HL-60/S4 treated with retinoic acid at 250 ng/mL for 4 days and 3 days (cell line): ENCODE measurements around the gene SCAF1.

ENCODE experiments used
- in situ Hi-C: fragments of 300-500 bp; cut with MboI; formaldehyde crosslinking; loops from 2 replicates; pipeline ENCODE4 v1.7.0; 2022; ENCODE audit warnings: low sequenced_read_pairs

Gene SCAF1

DNA sequence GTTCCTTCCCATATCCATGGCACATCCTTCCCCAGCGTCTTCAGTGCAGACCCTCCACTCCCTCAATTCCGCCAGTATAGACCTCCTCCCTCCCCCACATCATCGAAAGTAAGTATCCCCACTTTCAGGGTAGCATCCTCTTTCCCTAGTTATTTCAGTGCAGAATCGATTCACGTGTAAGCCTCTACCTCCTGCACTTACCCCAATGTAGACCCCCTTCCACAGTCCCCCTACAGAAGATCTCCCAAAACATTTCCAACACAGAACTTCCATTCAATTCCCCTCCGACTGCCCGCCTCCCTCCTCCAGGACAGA, 23.0 kb downstream of the SCAF1 start:
- in situ Hi-C loops: no loop called here

DNA sequence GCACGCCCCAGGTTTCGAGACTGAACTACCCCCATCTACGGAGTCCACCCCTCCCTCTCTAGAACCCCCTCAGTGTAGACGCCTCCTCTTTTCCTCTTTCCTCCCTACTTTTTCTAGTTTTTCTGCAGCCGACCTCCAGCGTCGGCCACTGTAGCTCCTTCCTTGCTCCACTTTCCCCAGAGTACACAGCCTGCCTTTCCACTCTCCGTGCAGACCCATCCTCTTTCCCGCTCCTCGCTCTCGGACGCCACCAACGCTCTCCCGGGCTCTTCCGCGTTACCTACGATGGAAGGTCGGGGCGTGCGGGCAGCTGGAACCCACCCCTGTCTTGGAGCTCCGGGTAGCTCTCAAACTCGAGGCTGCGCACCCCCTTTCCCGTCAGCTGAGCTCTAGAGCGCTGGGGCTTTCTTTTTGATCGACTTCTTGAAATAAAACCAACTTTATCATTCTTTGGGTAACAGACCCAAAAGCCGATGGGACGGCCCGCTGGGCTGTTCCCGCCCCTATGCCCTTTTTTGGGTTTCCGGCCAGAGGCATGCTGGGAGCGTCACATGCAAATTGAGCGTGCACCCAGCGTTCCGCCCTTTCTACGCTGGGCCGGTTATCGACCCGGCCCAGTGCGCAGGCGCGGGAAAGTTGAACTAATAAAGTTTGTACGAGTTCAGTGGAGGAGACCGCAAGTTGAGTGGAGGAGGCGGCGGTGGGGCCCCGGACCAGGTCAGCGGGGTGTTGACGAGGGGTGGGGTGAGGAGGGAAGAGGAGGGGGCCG, 23.5 kb downstream of the SCAF1 start, which contains the start of the genes BCL2L12 and IRF3:
Gene BCL2L12 (plus strand): TSS at position 583 of the 769 bp plus-strand sequence. CDS start 760 bp downstream, outside the sequence.
Gene IRF3 (minus strand): TSS at position 507 of the 769 bp plus-strand sequence. CDS start 1,019 bp downstream, outside the sequence.
- in situ Hi-C loops: no loop called here

DNA sequence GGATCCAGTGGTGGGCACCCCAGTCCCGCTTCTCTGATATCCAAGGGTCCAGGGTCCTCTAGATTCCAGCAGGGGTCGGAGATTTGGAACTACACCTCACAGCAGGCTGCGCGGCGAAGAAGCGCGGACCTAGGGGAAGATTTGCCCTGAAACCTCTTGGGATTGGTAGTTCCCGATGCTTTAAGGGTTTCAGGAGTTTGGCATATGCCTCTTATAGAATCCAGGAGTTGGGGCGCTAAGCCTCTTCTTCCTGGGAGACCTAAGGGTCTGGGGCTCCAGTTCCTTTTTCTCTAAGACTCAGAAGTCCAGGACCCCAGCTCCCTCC, 24.1 kb downstream of the SCAF1 start:
- in situ Hi-C loops: no loop called here

DNA sequence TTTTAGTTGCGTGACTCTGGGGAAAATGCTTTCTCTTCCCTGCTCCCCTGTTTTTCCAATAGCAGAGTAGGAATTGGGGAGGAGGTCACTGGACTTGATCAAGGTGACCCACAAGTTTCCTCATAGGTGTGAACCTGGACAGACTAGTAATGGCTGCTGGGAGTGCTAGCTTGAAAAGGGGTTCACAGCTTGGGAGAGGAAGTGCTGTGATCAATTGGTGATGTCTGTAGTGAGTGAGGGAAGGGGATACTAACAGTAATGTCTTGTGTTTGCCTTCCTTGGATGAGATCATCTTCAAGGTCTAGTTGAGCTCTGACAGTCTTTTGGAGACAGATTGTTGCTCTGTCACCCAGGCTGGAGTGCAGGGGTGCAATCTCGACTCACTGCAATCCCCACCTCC, 25.5 kb downstream of the SCAF1 start:
- in situ Hi-C loops: no loop called here

DNA sequence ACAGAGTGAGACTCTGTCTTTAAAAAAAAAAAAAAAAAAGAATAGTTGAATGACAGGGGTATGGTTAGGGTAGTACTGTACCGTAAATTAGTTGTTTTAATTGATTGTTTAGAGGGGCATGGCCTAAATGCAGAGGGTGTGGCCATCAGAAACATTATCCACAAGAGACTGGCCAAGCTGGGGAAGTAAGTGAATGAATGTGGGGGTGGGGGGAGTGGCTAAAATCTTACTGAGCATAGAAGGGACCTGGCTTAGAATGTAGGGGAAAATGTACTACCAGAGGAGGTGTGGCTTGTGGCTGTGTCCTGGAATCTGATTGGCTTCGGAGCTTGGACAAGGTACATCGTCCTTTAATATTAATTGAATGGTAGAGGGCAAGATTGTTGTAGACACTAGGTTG, 27.5 kb downstream of the SCAF1 start:
- in situ Hi-C loops: no loop called here

DNA sequence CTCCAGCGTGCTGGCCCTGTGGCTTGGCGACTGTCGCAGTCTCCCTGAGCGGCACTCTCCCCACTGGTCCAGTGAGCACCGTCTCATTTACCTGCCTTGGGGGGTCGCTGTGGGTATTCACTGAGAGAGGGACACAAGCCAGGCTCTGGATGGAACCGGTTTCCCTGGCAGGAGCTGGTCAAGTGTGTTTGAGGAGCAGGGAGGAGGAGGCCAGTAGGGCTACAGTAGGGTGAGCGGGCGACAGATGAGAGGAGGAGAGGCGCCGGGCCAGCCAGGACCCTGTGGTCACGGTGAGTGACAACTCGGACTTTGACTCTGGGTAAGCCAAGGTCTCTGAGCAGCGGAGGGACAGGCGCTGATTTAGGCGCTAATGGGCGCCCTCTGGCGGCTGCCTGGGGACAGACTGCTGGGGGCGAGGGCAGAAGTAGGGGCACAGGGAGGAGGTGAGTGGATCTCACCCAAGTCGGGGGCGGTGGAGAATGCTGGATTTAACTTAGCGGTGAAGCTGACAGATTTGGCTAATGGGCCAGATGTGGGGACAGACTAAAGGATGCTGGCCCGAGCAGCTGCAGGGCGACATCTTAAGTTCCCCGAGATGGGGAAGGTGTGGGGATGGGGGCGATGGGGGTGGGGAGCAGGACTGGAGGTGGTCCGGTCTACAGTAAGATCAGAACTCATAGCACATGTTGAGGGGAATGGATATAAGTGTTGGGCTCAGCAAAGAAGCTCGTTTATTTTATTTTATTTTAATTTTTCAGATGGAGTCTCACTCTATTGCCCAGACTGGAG, 30.3 kb downstream of the SCAF1 start:
- in situ Hi-C loops: no loop called here

DNA sequence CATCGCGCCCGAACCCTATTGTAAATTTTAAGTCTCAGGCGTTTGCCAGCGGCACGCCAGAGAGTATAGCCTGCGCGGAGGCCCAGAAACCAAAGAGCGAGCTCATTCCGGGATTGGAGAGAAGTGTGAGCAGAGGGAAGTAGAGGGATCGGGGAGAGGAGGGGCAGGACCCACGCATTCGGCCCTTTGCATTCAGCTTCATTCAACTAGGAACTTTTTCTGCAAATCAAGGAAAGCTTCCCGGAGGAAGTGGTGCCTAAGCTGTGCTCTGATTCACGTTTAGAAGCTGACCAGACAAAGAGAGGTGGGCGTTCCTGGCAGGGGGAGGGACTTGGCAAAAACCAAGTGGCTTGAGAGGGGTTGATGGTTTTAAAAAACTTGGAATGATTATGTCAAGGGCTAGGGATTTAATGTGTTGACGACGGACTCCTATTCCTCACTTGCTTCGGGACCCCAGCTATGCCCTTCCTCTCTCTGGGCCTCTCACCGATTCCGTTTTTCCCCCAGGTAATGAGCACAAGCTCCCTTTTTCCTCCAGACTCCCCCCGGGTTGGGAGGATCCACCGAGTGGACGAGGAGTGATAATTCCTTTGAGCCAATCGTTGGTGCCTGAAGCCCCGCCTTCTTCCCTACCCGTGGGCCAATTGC, 34.3 kb downstream of the SCAF1 start:
- in situ Hi-C loops: no loop called here

DNA sequence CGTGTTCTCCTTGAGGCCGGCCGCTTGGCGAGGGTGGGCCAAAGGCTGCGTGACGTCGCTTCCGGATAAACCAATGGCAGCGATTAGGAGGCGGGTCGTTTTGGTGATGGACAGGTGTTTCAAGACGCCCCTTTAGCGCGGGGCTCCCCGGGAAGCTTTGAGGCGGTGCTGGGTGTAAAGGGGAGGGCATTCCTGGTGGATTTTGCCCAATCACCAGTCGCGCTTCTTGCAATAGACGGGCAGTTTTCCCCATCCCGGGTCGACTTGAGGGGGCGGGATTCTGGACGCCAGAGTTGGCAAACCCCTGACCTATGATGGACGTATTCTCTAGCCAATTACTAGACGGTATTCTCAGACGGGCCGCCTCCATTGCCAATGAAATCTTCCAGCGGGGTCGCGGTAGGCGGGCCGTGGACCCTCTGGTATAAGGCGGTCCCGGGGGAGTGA, 34.8 kb downstream of the SCAF1 start:
- in situ Hi-C loops: no loop called here

DNA sequence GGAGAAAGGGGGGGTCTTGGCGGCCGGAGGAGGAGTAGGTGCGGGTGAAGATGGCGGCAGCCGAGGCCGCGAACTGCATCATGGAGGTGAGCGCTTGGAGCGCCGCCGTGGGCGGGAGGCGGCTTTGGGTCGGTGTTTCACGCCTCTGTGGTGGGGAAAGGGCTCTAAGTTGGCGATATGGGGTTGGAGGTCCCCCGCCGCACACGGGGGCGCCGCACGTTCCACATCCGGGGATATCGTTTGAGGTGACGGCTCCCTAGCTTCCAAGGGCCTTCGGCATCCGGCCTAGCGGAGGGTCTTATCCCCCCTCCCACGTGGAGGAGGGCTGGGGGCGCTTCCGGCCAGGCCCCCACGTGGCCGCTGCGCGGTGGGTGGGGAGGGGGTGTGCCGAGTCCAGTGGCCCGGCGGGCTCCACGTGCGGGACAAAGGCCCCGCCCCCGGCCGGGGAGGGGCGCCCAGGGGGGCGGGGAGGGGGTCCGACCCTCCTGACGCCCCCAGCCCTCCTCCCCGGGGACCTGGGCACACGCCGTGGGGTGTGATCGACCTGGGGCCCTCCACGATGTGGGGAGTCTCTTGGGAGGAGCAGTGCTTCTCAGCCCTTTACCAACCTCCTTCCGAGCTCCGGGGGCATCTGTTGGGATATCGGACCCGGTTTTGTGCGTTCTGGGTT, 35.4 kb downstream of the SCAF1 start, which contains the start of gene PRMT1:
Gene PRMT1 (plus strand): TSS at position 41 of the 670 bp plus-strand sequence. CDS start 10 bp downstream, at position 51.
- in situ Hi-C loops: no loop called here

DNA sequence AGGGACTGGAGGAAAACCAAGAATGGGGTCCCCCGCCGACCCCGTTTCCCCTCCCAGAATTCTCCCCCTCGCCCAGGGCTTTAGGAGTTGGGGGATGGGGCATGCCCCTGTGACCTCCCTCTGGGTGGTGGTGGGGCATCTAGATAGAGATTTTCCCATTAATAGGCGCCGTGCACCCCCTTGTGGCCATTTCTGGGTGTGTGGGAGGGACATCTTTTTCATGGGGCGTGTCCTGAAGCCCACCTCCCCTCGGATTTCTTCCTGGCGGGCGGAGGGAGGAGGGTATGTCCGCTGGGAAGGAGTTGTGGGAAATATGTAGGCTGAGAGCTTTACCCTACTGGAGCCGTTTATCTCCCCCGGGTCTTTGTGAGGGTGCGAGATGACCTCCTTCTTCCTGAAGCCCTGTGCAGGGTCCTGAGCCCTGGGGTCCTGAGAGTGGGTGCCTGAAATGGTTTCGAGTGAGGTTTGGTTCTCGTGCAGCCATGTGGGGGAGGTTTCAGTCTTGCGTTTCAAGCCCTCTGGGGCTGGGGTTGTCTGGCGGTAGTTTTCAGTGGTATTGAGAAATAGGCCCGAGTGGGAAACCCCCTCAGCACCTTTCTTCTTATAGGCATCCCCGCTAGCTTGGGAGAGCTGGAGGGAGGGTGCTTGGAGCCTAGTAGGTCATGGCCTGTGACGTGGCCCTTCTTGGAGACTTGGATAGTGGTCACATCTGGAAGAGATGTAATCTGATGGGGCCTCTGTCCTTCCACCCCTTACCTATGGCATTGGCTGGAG, 36.1 kb downstream of the SCAF1 start:
- in situ Hi-C loops: no loop called here

DNA sequence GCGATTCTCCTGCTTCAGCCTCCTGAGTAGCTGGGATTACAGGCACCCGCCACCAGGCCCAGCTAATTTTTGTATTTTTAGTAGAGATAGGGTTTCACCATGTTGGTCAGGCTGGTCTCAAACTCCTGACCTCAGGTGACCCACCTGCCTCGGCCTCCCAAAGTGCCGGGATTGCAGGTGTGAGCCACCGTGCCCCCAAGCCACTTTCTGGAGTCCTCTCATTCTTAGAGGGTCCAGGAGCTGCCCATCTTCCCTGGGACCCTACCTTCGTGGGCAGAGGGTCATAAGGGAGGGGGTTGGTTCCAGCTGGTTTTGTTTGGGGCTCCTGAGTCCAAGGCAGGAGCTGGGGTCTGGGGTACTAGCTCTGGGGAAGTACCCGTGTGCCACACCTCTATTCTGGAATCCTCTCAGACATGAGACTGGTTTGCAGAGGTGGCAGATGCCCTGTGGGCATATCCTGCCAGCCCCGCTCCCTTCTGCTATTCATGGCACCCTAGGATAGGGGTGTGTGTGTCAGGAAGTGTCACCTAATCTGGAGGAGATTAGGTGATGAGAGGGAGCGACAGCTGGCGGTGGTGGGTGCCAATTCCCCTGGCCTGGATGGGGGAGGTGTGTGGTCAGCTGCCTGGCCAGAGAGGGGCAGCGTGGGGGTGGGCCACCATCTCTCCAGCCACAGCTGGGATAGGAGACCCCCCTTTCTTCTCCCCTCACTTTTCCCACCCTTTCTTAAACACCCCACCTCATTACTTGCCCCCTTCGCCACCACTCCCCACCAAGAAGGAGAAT, 37.2 kb downstream of the SCAF1 start:
- in situ Hi-C loops: no loop called here

DNA sequence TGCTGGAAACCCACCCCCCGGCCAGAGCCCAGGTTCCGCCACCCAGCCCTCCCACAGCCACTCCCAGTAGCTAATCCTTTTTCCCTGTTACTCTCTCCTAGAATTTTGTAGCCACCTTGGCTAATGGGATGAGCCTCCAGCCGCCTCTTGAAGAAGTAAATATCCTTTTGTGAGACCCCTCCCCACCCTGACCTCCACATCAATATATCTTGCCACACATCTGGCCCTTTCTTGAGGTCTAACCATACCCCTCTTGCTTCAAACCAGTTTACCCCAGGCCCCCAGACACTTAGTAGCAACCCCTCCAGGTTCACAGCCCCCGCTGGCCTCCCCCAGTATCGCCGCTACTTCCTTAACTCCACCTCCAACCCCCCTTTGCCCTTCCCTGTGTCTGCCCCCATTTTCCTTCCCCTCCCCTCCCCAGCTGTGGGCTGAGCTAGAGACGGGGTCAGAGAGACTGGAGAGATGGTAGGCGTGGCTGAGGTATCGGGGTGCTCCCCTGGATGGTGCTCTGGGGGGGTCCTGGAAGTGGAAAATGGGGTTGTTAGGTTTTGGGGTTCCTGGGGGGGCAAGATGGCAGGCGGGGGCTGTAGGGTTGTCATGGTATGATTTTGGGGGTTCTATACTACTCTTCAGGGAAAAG, 37.9 kb downstream of the SCAF1 start:
- in situ Hi-C loops: no loop called here

DNA sequence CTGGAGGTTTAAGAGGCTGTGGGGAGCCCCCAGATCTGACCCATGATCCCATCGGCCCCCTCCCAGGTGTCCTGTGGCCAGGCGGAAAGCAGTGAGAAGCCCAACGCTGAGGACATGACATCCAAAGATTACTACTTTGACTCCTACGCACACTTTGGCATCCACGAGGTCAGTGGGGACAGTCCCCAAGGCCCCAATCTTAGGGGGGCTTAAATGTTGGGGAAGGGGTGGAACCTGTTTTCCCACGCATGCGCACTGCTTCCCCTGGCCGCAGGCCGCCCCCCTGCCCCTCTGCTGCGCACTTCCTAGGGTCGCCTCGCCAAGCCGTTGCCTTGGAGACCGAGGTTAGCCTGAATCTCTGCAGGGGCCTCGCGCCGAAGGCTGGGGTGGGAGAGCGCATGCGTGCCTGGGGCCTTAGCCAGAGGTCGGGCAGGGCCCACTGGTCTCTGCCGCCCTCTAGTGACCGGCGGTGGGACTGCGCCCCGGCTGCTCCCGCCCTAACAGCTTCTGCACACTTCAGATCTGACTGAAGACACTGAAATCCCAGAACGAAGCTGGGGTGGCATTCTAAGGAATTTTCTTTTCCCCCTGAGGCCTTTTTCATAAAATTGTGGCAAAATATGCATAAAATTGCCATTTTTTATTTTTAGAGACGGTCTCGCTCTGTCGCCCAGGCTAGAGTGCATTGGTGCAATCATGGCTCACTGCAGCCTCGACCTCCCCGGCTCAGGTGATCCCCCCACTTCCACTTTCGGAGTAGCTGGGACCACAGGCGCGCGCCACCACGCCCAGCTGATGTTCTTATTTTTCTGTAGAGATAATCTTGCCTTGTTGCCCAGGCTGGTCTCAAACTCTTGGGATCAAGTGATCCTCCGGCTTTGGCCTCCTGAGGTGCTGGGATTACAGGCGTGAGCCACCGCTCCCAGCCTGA, 38.7 kb downstream of the SCAF1 start:
- in situ Hi-C loops: no loop called here

DNA sequence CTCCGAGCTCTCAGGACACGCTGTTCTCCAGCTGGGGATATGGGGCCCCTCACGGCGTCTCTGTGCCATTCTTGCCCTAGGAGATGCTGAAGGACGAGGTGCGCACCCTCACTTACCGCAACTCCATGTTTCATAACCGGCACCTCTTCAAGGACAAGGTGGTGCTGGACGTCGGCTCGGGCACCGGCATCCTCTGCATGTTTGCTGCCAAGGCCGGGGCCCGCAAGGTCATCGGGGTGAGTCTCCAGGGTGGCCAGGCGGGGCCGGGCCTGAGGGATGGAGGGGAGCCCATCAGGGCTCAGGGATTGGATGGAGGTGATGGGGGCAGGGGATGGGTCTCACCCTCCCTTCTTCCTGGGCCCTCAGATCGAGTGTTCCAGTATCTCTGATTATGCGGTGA, 39.8 kb downstream of the SCAF1 start:
- in situ Hi-C loops: no loop called here

DNA sequence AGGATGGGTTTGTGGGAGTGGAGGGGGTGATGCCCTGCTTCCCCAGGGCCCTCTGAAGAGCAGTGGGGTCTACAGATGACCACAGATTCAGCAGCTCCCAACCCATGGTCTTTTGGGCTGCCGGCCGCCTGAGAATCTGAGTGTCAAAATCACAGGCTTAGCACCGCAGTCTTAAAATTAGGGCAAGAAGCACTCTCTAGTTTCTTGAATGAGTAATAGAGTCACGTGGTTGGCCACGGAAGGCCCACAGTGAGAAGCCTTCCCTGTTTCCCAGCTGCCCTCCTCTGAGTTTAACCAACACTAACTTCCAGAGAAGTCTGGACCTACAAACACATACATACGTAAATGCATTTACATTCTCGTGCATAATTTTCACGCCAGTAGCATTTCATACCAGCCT, 40.3 kb downstream of the SCAF1 start:
- in situ Hi-C loops: no loop called here

DNA sequence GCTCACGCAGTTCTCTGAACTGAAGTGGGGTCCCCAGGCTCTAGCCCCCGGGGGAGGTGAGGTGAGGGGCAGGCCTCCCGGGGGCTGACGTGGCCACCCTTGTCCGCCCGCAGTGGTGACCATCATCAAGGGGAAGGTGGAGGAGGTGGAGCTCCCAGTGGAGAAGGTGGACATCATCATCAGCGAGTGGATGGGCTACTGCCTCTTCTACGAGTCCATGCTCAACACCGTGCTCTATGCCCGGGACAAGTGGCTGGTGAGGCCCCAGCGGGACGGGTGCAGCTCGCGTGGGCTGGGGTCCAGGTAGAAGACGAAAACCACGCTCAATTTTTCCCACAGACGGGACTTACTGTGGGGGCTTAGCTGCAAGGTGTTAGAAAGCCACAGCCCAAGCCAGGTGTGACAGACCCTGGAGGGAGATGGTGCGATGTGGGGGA, 41.8 kb downstream of the SCAF1 start:
- in situ Hi-C loops: no loop called here

DNA sequence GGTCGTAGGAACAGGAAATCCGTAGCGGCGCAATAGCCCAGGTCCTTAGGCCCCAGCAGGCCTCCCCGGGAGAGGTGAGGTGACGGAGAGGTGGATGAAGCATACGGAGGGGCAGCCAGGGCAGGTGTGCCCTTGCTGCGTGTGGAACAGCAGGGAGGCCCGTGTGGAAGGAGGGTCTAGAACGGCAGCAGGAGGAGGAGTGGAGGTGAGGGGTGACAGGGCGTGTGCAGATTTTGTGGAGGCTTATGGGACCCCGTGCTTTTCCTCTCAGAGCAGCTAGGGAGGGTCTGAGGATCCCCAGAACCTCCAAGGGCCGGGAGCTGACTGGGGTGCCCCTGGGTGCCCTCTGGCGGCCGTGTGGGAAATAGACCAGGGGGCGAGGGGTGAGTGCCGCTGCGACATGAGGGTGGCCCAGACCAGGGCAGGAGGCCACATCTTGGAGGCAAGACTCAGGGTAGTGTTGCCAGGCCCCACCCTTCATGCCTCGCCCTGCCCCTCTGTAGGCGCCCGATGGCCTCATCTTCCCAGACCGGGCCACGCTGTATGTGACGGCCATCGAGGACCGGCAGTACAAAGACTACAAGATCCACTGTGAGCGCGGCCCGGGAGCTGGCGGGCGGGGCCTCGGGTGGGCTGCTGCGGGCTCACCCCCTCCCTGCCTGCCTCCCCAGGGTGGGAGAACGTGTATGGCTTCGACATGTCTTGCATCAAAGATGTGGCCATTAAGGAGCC, 42.4 kb downstream of the SCAF1 start:
- in situ Hi-C loops: no loop called here
